ENCODE results near the gene PLA2G1B. TPM values are rescaled to one million over a fixed set of nuclear protein-coding genes. Genes with fewer than 3 reads are reported as not detected.
A peak's percentile ranks its signal among the peaks of the same experiment; 100 is the strongest.

Gene PLA2G1B
- polyA plus RNA-seq, 4 donors, result 0.33 to 0.59 (median 0.46) TPM; not detected in 1

GRCh38 chr12:120332041-120332440 lies 4.5 kb upstream of the PLA2G1B start:
- no peak for DNase-seq (ENCODE audit: low read depth in 4 of 4, low spot score in 3 of 4)

GRCh38 chr12:120331390-120331789 lies 3.8 kb upstream of the PLA2G1B start:
- DNase-seq (ENCODE audit: low read depth in 4 of 4, low spot score in 3 of 4), result no peak

- DNase-seq (ENCODE audit: low read depth in 4 of 4, low spot score in 3 of 4), result no peak
These were observed 649 bp upstream of the PLA2G1B start for GRCh38 chr12:120328228-120328627.

GRCh38 chr12:120324841-120325417 lies 2.6 kb downstream of the PLA2G1B start:
- no peak for DNase-seq (ENCODE audit: low read depth in 4 of 4, low spot score in 3 of 4)

GRCh38 chr12:120323772-120324171 lies 3.8 kb downstream of the PLA2G1B start:
- DNase-seq (ENCODE audit: low read depth in 4 of 4, low spot score in 3 of 4), result no peak

- peak in 2 of 4 donors; percentile 27 to 39 for DNase-seq (ENCODE audit: low read depth in 4 of 4, low spot score in 3 of 4)
These were observed 6.0 kb downstream of the PLA2G1B start for GRCh38 chr12:120321382-120322202.

GRCh38 chr12:120317224-120318105 lies 10.1 kb downstream of the PLA2G1B start:
- peak; percentile 93 to 98 (median 96) for DNase-seq (ENCODE audit: low read depth in 4 of 4, low spot score in 3 of 4)

GRCh38 chr12:120316798-120317223 lies 10.8 kb downstream of the PLA2G1B start:
- DNase-seq (ENCODE audit: low read depth in 4 of 4, low spot score in 3 of 4), result no peak

- no peak for DNase-seq (ENCODE audit: low read depth in 4 of 4, low spot score in 3 of 4)
These were observed 13.4 kb downstream of the PLA2G1B start for GRCh38 chr12:120314220-120314619.

GRCh38 chr12:120301962-120302815 lies 25.4 kb downstream of the PLA2G1B start, which contains the start of gene SIRT4:
Gene SIRT4 (plus strand): TSS chr12:120302321. CDS start chr12:120303562, 1,241 bp downstream.
- peak; percentile 87 to 92 (median 89) for DNase-seq (ENCODE audit: low read depth in 4 of 4, low spot score in 3 of 4)

- peak; percentile 63 to 83 (median 77) for DNase-seq (ENCODE audit: low read depth in 4 of 4, low spot score in 3 of 4)
These were observed 34.7 kb downstream of the PLA2G1B start, which contains the start of gene RNU4-1 for GRCh38 chr12:120292661-120293531. Gene RNU4-1 (minus strand): TSS chr12:120293237.

GRCh38 chr12:120292411-120292660 lies 35.2 kb downstream of the PLA2G1B start:
- peak in 1 of 4 donors; percentile 12 for DNase-seq (ENCODE audit: low read depth in 4 of 4, low spot score in 3 of 4)

- peak in 2 of 4 donors; percentile 5 to 16 for DNase-seq (ENCODE audit: low read depth in 4 of 4, low spot score in 3 of 4)
These were observed 36.8 kb downstream of the PLA2G1B start for GRCh38 chr12:120290609-120291305.

- DNase-seq (ENCODE audit: low read depth in 4 of 4, low spot score in 3 of 4), result no peak
These were observed 40.1 kb downstream of the PLA2G1B start for GRCh38 chr12:120287491-120287890.

GRCh38 chr12:120286768-120287490 lies 40.6 kb downstream of the PLA2G1B start:
- no peak for DNase-seq (ENCODE audit: low read depth in 4 of 4, low spot score in 3 of 4)

- DNase-seq (ENCODE audit: low read depth in 4 of 4, low spot score in 3 of 4), result no peak
These were observed 43.2 kb downstream of the PLA2G1B start for GRCh38 chr12:120284381-120284780.

- no peak for DNase-seq (ENCODE audit: low read depth in 4 of 4, low spot score in 3 of 4)
These were observed 44.3 kb downstream of the PLA2G1B start for GRCh38 chr12:120283318-120283717.
